HAP-1 (cell line): Measurements from ENCODE around the gene FXR2.

Source experiments
- DNase-seq, 2 experiments: peaks; one replicate each; pipeline ENCODE4 v3.0.0-alpha.2; 2016 to 2020; ENCODE audit warnings: low spot score in 2 of 2
- H3K27me3 ChIP-seq: fragments of 250-450 bp; sonication (Bioruptor Pico); 2 replicates; pipeline ENCODE4 v1.5.1; 2020; ENCODE audit warnings: low read depth, mild to moderate bottlenecking, moderate library complexity
- H3K36me3 ChIP-seq: fragments of 250-450 bp; sonication (Bioruptor Pico); replicated peaks from 2 replicates; pipeline ENCODE4 v1.5.1; 2020; ENCODE audit warnings: mild to moderate bottlenecking
- H3K4me1 ChIP-seq: fragments of 250-450 bp; sonication (Bioruptor Pico); 2 replicates; pipeline ENCODE4 v1.5.1; 2020; ENCODE audit warnings: mild to moderate bottlenecking
- H3K4me3 ChIP-seq: fragments of 250-450 bp; sonication (Bioruptor Pico); 2 replicates; pipeline ENCODE4 v1.5.1; 2020; ENCODE audit warnings: mild to moderate bottlenecking, moderate library complexity
- H3K9me3 ChIP-seq: fragments of 250-450 bp; sonication (Bioruptor Pico); 2 replicates; pipeline ENCODE4 v1.5.1; 2020; ENCODE audit warnings: mild to moderate bottlenecking, moderate library complexity
- in situ Hi-C: fragments of 300-500 bp; cut with MboI; formaldehyde crosslinking; loops from 3 replicates; pipeline ENCODE4 v1.14.3; 2020; ENCODE audit warnings: low sequenced_read_pairs, inconsistent platforms, mixed read lengths

Gene FXR2

DNA sequence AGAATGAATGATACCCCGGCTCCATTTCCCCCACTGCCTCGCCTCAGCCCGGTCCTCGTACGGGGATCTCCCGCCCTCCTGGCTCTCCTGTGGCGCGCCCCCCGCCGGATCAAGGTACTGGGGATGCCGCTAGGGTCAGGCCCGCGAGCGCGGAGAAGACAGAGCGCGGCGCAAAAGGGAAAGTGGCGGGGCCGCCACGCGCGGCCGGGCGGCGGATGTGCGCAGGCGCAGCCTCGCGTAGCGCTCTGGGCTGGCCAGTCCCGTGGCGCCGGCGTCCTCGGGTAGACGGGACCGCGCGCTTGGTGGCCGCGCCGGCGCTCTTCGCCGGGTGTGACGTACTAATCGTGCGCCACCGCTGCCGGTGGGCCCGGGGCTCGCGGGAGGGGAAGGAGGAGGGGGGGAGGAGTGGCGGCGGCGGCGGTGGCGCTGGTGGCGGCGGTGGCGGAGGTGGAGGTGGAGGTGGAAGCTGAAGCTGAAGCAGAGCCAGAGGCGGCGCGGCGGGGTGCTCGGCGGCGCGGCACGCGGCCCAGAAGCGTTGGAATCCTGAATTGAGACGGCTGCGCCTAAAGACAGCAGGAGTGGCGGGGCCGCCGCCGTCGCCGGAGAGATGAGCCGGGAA lies 53.0 kb downstream of the FXR2 start, which contains the start of gene SENP3:
SENP3 (plus strand) TSS at position 331 of the 619 bp plus-strand sequence. CDS start 1,158 bp downstream, outside the sequence.
- Histone ChIP-seq H3K4me3 (peak within 1 kb of the TSS; percentile 90), H3K4me1 (peaks cover 11% of the 10 kb centered on the region), H3K36me3 (peaks cover 30% of the 10 kb centered on the region), H3K9me3 (no peaks in the 10 kb centered on the region), H3K27me3 (no peaks in the 10 kb centered on the region)
- peak; percentile 82 to 92 for DNase-seq
- in situ Hi-C loops, result no loop called here

- Histone ChIP-seq H3K36me3 (peaks cover 27% of the 10 kb centered on the region), H3K9me3 (no peaks in the 10 kb centered on the region), H3K4me1 (peaks cover 11% of the 10 kb centered on the region), H3K4me3 (peak overlapping the region; percentile 90), H3K27me3 (no peaks in the 10 kb centered on the region)
- in situ Hi-C loops, result no loop called here
- peak; percentile 88 to 95 for DNase-seq
Measured at GRCh38 chr17:7561028-7561575, 53.6 kb downstream of the FXR2 start.

- DNase-seq, result peak; percentile 76 to 87
- peaks cover 20% of the 10 kb centered on the region for H3K36me3 ChIP-seq
- H3K4me3 ChIP-seq, result peak overlapping the region; percentile 90
- no peaks in the 10 kb centered on the region for H3K9me3 ChIP-seq
- in situ Hi-C loops, result no loop called here
- no peaks in the 10 kb centered on the region for H3K27me3 ChIP-seq
- peaks cover 11% of the 10 kb centered on the region for H3K4me1 ChIP-seq
Measured at GRCh38 chr17:7560172-7561027, 54.3 kb downstream of the FXR2 start.

DNA sequence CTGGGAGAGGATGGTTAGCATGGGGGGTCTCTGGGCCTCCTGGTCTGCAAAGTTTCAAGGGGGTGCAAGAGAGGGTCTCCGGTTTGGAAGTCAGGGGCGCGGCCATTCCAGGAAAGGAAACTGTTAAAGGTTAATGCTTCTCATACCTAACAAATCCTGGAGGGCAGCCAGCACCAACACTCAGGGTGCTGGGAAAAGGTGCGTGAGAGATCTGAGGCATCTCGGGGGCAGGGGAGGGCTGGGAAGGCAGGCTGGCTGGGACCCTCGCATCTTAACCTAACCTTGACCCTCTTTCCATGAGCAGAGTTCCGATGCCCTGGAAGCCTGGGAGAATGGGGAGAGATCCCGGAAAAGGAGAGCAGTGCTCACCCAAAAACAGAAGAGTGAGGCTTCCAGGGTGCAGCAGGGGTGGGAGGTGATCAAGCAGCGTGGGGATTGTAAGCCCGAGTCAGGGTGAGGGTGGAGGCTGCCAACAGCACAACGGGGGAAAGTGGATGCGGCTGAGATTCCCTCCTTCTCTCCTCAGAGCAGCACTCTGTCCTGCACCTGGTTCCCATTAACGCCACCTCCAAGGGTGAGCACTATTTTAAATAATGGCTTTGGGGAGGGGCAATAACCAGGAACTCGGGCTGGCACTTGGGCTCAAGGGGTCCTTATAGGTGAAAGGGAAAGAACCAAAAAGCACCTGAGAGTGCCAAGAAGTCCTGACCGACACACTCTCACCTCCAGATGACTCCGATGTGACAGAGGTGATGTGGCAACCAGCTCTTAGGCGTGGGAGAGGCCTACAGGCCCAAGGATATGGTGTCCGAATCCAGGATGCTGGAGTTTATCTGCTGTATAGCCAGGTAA lies 55.2 kb downstream of the FXR2 start:
- DNase-seq, result no peak
- Histone ChIP-seq H3K27me3 (no peaks in the 10 kb centered on the region), H3K4me3 (no peak overlapping the region), H3K9me3 (no peaks in the 10 kb centered on the region), H3K36me3 (peaks cover 12% of the 10 kb centered on the region), H3K4me1 (peaks cover 11% of the 10 kb centered on the region)
- in situ Hi-C loops, result no loop called here

- no peak for DNase-seq
- peaks cover 9% of the 10 kb centered on the region for H3K4me1 ChIP-seq
- peaks cover 3% of the 10 kb centered on the region for H3K36me3 ChIP-seq
- H3K4me3 ChIP-seq, result no peak within 1 kb of the TSS
- H3K9me3 ChIP-seq, result no peaks in the 10 kb centered on the region
- in situ Hi-C loops, result no loop called here
- H3K27me3 ChIP-seq, result no peaks in the 10 kb centered on the region
Measured at GRCh38 chr17:7558544-7559319, 56.0 kb downstream of the FXR2 start, which contains the start of gene TNFSF13. TSS of gene TNFSF13 (plus strand) at chr17:7558750. CDS start at chr17:7559040, 290 bp downstream.

DNA sequence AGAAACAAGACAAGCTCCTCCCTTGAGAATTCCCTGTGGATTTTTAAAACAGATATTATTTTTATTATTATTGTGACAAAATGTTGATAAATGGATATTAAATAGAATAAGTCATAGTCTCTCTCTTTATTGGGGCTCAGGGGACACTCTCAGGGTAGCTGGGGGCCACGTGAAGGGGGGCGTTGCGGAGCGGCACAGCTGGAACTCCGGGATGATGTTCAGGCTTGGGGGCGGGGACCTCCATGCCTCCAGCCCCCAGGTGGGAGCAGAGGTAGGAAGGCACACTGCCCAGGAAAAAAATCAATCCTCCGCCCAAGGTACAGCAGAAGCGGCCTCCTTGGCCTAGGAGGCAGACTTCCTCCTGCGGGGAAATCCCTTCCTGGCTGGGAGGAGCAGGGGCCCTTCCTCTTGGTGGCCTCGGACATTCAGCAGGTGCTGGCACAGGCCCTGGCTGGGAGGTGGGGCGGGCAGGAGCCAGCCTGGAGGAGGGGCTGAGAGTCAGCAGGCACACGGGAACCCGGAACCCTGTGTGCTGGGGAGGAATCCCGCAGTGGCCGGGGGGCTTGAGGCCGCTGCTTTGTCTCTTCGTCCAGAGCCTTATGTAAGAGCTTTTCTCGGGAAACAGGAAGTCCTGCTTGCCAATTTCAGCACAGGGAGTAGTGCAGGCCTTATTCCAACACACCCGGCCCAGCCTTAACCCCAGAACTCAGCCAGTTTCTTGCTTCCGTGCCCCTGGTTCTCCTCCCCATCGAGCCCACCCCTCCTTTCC lies 56.7 kb downstream of the FXR2 start:
- no peaks in the 10 kb centered on the region; the same call in none of the 2 replicates for H3K36me3 ChIP-seq
- DNase-seq, result no peak
- no peaks in the 10 kb centered on the region for H3K27me3 ChIP-seq
- peaks cover 7% of the 10 kb centered on the region for H3K4me1 ChIP-seq
- H3K9me3 ChIP-seq, result no peaks in the 10 kb centered on the region
- in situ Hi-C loops, result no loop called here
- no peak overlapping the region for H3K4me3 ChIP-seq

GRCh38 chr17:7557147-7557764 lies 57.4 kb downstream of the FXR2 start:
- no peaks in the 10 kb centered on the region for H3K27me3 ChIP-seq
- no peak for DNase-seq
- peaks cover 4% of the 10 kb centered on the region for H3K4me1 ChIP-seq
- no peaks in the 10 kb centered on the region; the same call in 1 of the 2 replicates for H3K36me3 ChIP-seq
- in situ Hi-C loops, result no loop called here
- no peak overlapping the region for H3K4me3 ChIP-seq
- no peaks in the 10 kb centered on the region for H3K9me3 ChIP-seq

DNA sequence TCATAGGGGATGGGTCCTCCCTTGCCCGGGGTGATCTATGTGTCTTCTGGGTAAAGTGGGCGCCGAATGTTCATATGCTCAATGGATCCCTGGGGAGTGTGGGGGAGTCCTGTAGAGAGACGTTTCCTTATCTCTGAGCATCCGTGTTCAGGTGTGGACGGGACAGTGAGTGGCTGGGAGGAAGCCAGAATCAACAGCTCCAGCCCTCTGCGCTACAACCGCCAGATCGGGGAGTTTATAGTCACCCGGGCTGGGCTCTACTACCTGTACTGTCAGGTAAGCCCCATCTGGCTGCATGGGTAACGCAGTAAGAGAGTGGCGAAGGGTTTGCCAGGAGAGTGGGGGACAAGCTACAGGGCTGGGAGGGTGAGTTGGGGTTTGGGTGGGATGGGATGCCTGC lies 58.1 kb downstream of the FXR2 start:
- no peak overlapping the region for H3K4me3 ChIP-seq
- in situ Hi-C loops, result no loop called here

GRCh38 chr17:7555320-7555948 lies 59.3 kb downstream of the FXR2 start:
- Histone ChIP-seq H3K27me3 (no peaks in the 10 kb centered on the region), H3K4me1 (no peaks in the 10 kb centered on the region), H3K36me3 (no peaks in the 10 kb centered on the region), H3K9me3 (no peaks in the 10 kb centered on the region), H3K4me3 (no peak overlapping the region)
- DNase-seq, result no peak
- in situ Hi-C loops, result no loop called here

More for the DNA sequence above, 58.1 kb downstream of the FXR2 start:
- H3K4me1 ChIP-seq, result peaks cover 4% of the 10 kb centered on the region
- DNase-seq, result no peak
- no peaks in the 10 kb centered on the region for H3K9me3 ChIP-seq
- H3K36me3 ChIP-seq, result no peaks in the 10 kb centered on the region
- H3K27me3 ChIP-seq, result no peaks in the 10 kb centered on the region

- Histone ChIP-seq H3K36me3 (no peaks in the 10 kb centered on the region), H3K4me1 (peaks cover 6% of the 10 kb centered on the region), H3K4me3 (no peak overlapping the region), H3K27me3 (no peaks in the 10 kb centered on the region), H3K9me3 (no peaks in the 10 kb centered on the region)
- in situ Hi-C loops, result no loop called here
- DNase-seq, result no peak
Measured at GRCh38 chr17:7553356-7553755, 61.3 kb downstream of the FXR2 start.

DNA sequence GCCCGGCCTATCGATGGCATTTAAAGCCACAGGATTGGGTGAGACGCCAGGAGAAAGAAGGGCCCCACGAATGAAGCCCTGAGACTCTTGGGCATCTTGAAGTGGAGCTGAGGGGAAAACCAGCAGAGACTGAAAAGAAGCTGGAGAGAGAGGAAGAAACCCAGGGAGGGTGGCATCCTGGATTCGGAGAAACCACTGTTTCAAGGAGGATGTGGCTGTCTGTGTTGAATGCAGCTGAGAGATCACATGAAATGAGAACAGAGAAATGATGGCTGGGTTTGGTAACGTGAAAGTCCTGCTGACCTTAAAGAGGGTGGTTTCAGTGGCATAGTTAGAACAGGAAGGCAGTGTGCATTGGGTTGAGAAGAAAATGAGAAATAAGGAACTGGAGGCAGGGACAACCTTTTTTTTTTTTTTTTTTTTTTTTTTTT lies 62.1 kb downstream of the FXR2 start:
- DNase-seq, result no peak
- Histone ChIP-seq H3K4me3 (no peak overlapping the region), H3K9me3 (no peaks in the 10 kb centered on the region), H3K27me3 (no peaks in the 10 kb centered on the region), H3K36me3 (no peaks in the 10 kb centered on the region), H3K4me1 (peaks cover 8% of the 10 kb centered on the region)
- in situ Hi-C loops, result no loop called here
